OCI-LY1 (cell line): ENCODE results near the gene RSPH9.
"Not testable (repeated sequence)": the region's sequence is repeated elsewhere in the genome, so short reads cannot be mapped to it uniquely, and the experiment has no call there.

Experiments used
- H2AFZ ChIP-seq: fragments of 200-600 bp; sonication (generic), shearing (Covaris generic); 2 replicates; pipeline ENCODE4 v1.6.0; 2014; ENCODE audit warnings: antibody characterized with exemption, mild to moderate bottlenecking, low read length
- H3F3A ChIP-seq: fragments of 200-600 bp; sonication (generic), shearing (Covaris generic); 2 replicates; pipeline ENCODE4 v1.6.0; 2014; ENCODE audit warnings: mild to moderate bottlenecking, antibody characterized with exemption, low read length, moderate library complexity; ENCODE audit not compliant: insufficient read depth
- H3K27ac ChIP-seq: fragments of 200-600 bp; sonication (generic); 2 replicates; pipeline ENCODE4 v1.5.1; 2014; ENCODE audit warnings: low read length, mixed run types, mild to moderate bottlenecking, low read depth; ENCODE audit not compliant: poor library complexity, severe bottlenecking
- H3K27me3 ChIP-seq: fragments of 200-600 bp; sonication (generic); 2 replicates; pipeline ENCODE4 v1.6.0; 2014; ENCODE audit warnings: antibody characterized with exemption, mild to moderate bottlenecking, low read length, moderate library complexity; ENCODE audit not compliant: insufficient read depth
- H3K36me3 ChIP-seq: fragments of 200-600 bp; sonication (generic); 2 replicates; pipeline ENCODE4 v1.6.1; 2014; ENCODE audit warnings: mild to moderate bottlenecking, antibody characterized with exemption, low read length, moderate library complexity, mixed read lengths; ENCODE audit not compliant: insufficient read depth
- H3K4me1 ChIP-seq: fragments of 200-600 bp; sonication (generic); 2 replicates; pipeline ENCODE4 v1.5.1; 2014; ENCODE audit warnings: mild to moderate bottlenecking, low read length, moderate library complexity; ENCODE audit not compliant: insufficient read depth, severe bottlenecking
- H3K4me2 ChIP-seq: fragments of 200-600 bp; sonication (generic), shearing (Covaris generic); 2 replicates; pipeline ENCODE4 v1.6.1; 2014; ENCODE audit warnings: low read length
- H3K4me3 ChIP-seq: fragments of 200-600 bp; sonication (generic); 2 replicates; pipeline ENCODE4 v1.5.1; 2014; ENCODE audit warnings: low read length, low read depth, mild to moderate bottlenecking, mixed read lengths; ENCODE audit not compliant: poor library complexity, severe bottlenecking
- H3K79me2 ChIP-seq: fragments of 200-600 bp; shearing (Covaris generic); 2 replicates; pipeline ENCODE4 v1.6.1; 2016; ENCODE audit warnings: mixed run types, low read length, mixed read lengths; ENCODE audit not compliant: insufficient read depth
- H3K9ac ChIP-seq: fragments of 200-600 bp; sonication (generic), shearing (Covaris generic); 2 replicates; pipeline ENCODE4 v1.6.1; 2014; ENCODE audit warnings: mild to moderate bottlenecking, low read length, mixed read lengths
- H3K9me2 ChIP-seq: fragments of 200-600 bp; sonication (generic), shearing (Covaris generic); 2 replicates; pipeline ENCODE4 v1.6.1; 2014; ENCODE audit warnings: low read depth, mild to moderate bottlenecking, low read length, mixed read lengths
- H3K9me3 ChIP-seq: fragments of 200-600 bp; shearing (Covaris generic); 2 replicates; pipeline ENCODE4 v1.6.1; 2014; ENCODE audit warnings: low read length, mixed read lengths
- H4K20me1 ChIP-seq: fragments of 200-600 bp; sonication (generic), shearing (Covaris generic); 2 replicates; pipeline ENCODE4 v1.6.0; 2016; ENCODE audit warnings: mild to moderate bottlenecking, low read length; ENCODE audit not compliant: insufficient read depth
- EZH2 ChIP-seq: fragments of 200-600 bp; sonication (generic), shearing (Covaris generic); IDR thresholded peaks from 2 replicates; pipeline ENCODE4 v1.8.0; 2017; ENCODE audit warnings: borderline replicate concordance, mixed run types, mild to moderate bottlenecking, antibody characterized with exemption, low read length, moderate library complexity, mixed read lengths
- TF ChIP-seq, protein P1 (sequence below): fragments of 200-600 bp; sonication (generic), shearing (Covaris generic); IDR thresholded peaks from 2 replicates; pipeline ENCODE4 v1.5.1; 2017; ENCODE audit warnings: mild to moderate bottlenecking, antibody characterized with exemption, low read length, moderate library complexity, mixed read lengths

RSPH9 gene

DNA sequence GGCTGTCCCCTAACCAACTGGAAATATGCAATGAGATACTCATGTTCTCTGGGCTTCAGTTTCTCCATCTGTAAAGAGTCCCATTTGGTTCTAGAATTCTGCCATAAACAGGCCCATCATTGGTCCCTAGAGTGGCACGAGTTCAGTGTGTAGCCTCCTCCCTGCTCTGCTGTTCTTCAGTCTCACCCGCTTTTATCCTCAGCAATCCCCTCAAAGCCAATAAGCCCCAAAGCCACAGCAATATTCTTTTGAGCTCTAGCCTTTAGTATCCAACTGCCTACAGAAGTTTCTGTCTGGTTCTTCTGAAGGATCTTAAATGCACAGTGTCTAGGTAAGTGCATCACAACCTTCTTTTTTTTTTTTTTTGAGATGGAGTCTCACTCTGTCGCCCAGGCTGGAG is 52.6 kb downstream of the RSPH9 start:
- Histone ChIP-seq H3K79me2 (no peaks in the 10 kb centered on the region), H2AFZ (no peak overlapping the region), H3K27me3 (no peaks in the 10 kb centered on the region; the same call in 1 of the 2 replicates), H3K9me3 (no peaks in the 10 kb centered on the region), H3K27ac (no peak overlapping the region), H3K4me2 (no peak overlapping the region), H3K9ac (no peak overlapping the region), H3K4me1 (peaks cover 1% of the 10 kb centered on the region), H4K20me1 (no peaks in the 10 kb centered on the region), H3F3A (no peaks in the 10 kb centered on the region), H3K4me3 (no peak overlapping the region), H3K9me2 (no peaks in the 10 kb centered on the region), H3K36me3 (no peaks in the 10 kb centered on the region)
- TF ChIP-seq EZH2: no peak
- TF ChIP-seq, protein P1, sequence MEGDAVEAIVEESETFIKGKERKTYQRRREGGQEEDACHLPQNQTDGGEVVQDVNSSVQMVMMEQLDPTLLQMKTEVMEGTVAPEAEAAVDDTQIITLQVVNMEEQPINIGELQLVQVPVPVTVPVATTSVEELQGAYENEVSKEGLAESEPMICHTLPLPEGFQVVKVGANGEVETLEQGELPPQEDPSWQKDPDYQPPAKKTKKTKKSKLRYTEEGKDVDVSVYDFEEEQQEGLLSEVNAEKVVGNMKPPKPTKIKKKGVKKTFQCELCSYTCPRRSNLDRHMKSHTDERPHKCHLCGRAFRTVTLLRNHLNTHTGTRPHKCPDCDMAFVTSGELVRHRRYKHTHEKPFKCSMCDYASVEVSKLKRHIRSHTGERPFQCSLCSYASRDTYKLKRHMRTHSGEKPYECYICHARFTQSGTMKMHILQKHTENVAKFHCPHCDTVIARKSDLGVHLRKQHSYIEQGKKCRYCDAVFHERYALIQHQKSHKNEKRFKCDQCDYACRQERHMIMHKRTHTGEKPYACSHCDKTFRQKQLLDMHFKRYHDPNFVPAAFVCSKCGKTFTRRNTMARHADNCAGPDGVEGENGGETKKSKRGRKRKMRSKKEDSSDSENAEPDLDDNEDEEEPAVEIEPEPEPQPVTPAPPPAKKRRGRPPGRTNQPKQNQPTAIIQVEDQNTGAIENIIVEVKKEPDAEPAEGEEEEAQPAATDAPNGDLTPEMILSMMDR: no peak

- Histone ChIP-seq H3K9me2 (no peaks in the 10 kb centered on the region), H2AFZ (no peak overlapping the region), H3K79me2 (no peaks in the 10 kb centered on the region), H3K4me2 (no peak overlapping the region), H3K4me3 (no peak overlapping the region), H4K20me1 (no peaks in the 10 kb centered on the region), H3K4me1 (peaks cover 9% of the 10 kb centered on the region), H3F3A (no peaks in the 10 kb centered on the region), H3K27ac (no peak overlapping the region), H3K9me3 (no peaks in the 10 kb centered on the region), H3K27me3 (no peaks in the 10 kb centered on the region; the same call in 1 of the 2 replicates), H3K36me3 (no peaks in the 10 kb centered on the region), H3K9ac (no peak overlapping the region)
- TF ChIP-seq, protein P1: no peak
- no peak for TF ChIP-seq EZH2
Measured at GRCh38 chr6:43698584-43699349, 53.9 kb downstream of the RSPH9 start.

DNA sequence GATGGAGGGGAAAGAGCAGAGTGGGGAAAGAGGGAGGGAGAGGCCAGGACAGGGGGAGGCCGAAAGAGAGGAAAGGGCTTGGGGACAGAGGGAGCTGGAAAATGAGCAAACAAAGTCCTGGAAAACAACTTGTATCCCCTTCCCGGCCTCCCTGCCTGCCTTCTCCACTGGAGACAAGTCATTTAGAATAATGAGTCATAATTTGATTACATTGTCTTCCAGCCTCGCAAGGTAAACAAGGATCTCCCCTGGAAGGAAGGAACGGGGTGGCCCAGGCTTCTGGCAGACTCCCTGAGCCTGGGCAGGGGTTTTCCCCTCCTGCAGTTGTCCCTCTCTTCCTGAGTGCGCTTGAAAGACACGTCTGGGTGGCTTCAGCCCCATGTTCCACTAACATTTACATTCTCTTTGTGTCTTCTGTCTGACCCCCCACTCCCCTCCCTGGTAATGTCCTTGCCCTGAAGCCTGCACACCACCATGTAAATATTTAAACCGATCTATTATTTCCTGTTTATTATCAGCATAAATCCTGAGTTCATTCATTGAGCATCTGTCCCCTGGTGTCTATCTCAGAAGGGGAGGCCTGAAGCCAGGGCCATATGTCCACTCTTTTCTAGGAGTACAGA is 54.8 kb downstream of the RSPH9 start:
- Histone ChIP-seq H3K9me2 (no peaks in the 10 kb centered on the region), H3K27me3 (no peaks in the 10 kb centered on the region; the same call in 1 of the 2 replicates), H2AFZ (no peak overlapping the region), H3K4me2 (no peak overlapping the region), H3K79me2 (no peaks in the 10 kb centered on the region), H3K36me3 (no peaks in the 10 kb centered on the region), H3K27ac (no peak overlapping the region), H3K9me3 (no peaks in the 10 kb centered on the region), H4K20me1 (no peaks in the 10 kb centered on the region), H3K9ac (no peak overlapping the region), H3K4me1 (peaks cover 16% of the 10 kb centered on the region), H3K4me3 (no peak overlapping the region), H3F3A (no peaks in the 10 kb centered on the region)
- no peak for TF ChIP-seq EZH2
- TF ChIP-seq, protein P1: no peak

GRCh38 chr6:43700939-43701560 is 56.2 kb downstream of the RSPH9 start:
- H3K79me2 ChIP-seq, H3K4me3 ChIP-seq, H3K27ac ChIP-seq, H3K9ac ChIP-seq, H3K36me3 ChIP-seq, H3K4me2 ChIP-seq, H2AFZ ChIP-seq, H3K9me2 ChIP-seq, H4K20me1 ChIP-seq, H3F3A ChIP-seq, H3K9me3 ChIP-seq, H3K27me3 ChIP-seq: not testable (repeated sequence)
- H3K4me1 ChIP-seq: peaks cover 30% of the 10 kb centered on the region
